ENCODE data around the gene PKMYT1. TPM values are rescaled to one million over a fixed set of nuclear protein-coding genes. Genes with fewer than 3 reads are reported as not detected.

Gene PKMYT1
- polyA plus RNA-seq, 1 of the 3 experiments (the other 2 are of a cell fraction), result 8.5 TPM

DNA sequence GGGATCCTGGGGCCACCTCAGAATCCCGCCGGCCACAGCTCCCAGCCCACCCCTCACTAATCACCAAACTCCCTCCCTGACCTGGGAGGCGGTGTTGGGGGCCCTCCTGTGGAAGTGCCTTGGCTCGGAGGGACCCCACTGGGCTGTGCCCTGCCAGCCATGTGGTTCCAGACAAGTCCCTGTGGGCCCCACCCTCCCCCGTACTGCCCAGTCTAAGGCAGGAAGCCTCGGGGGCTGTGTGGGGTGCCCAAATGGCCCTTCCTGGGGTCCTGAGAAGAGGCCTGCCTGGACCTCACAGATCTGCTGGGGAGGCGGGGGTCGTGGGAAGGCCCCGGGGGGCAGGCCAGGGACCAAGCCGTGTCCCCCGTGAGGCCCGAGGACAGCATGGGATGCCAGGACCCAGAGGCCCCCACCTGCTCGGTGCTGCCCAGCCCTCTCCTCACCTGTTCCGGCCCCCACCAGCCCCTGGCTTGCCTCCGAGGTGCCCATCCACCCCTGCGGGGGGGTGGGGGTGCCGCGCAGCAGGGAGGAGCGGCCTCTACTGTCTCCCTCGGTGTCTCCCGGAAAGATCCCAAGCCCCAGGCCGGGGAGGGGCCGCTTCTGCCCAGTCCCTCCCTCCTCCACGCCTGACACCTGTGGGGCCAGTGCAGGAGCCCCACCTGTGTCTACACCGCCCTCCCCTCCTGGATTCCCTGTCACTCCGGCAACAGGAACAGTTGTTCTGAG is 25.4 kb downstream of the PKMYT1 start:
- no peaks in the 10 kb centered on the region for H3K9me3 ChIP-seq
- no peaks in the 10 kb centered on the region for H3K9me2 ChIP-seq
- TF ChIP-seq TCF12 (IDR thresholded peaks at IDR 0.05), result no peak
- H2AFZ ChIP-seq (ENCODE audit: low read depth), result no peak overlapping the region
- H3K36me3 ChIP-seq (replicated peaks in 1 of 2; ENCODE audit: control insufficient read depth in 1 of 2, insufficient read depth in 2 of 2, low read length in 1 of 2), result no peaks in the 10 kb centered on the region
- no peaks in the 10 kb centered on the region for H3K79me2 ChIP-seq (ENCODE audit: insufficient read depth)
- no peak overlapping the region for H3K27ac ChIP-seq (ENCODE audit: low read depth in 2 of 2, low read length in 1 of 2)
- no peaks in the 10 kb centered on the region for H4K20me1 ChIP-seq (ENCODE audit: insufficient read depth)
- ChIA-PET POLR2A (no interaction called here), CTCF (interaction anchor here (1.1 kb wide), 1 partner anchor 87 kb away, joined by 3 read pairs; no protein-coding TSS in a partner anchor)
- H3K4me3 ChIP-seq (ENCODE audit: low read depth in 2 of 2, low read length in 1 of 2), result no peak overlapping the region
- 53% methylated on average over 6 of the region's 26 CpGs for WGBS (ENCODE audit: low lambda C conversion rate)
- H3K4me1 ChIP-seq (ENCODE audit: control insufficient read depth in 1 of 2, insufficient read depth in 2 of 2, low read depth in 1 of 2, low read length in 1 of 2), result no peaks in the 10 kb centered on the region
- H3F3A ChIP-seq (replicated peaks; ENCODE audit: insufficient read depth), result no peaks in the 10 kb centered on the region
- H3K4me2 ChIP-seq, result no peak overlapping the region
- no peak overlapping the region for H3K9ac ChIP-seq
- H3K27me3 ChIP-seq (ENCODE audit: insufficient read depth), result peaks cover 12% of the 10 kb centered on the region; the same call in 1 of the 2 replicates
- DNase-seq, result no peak

DNA sequence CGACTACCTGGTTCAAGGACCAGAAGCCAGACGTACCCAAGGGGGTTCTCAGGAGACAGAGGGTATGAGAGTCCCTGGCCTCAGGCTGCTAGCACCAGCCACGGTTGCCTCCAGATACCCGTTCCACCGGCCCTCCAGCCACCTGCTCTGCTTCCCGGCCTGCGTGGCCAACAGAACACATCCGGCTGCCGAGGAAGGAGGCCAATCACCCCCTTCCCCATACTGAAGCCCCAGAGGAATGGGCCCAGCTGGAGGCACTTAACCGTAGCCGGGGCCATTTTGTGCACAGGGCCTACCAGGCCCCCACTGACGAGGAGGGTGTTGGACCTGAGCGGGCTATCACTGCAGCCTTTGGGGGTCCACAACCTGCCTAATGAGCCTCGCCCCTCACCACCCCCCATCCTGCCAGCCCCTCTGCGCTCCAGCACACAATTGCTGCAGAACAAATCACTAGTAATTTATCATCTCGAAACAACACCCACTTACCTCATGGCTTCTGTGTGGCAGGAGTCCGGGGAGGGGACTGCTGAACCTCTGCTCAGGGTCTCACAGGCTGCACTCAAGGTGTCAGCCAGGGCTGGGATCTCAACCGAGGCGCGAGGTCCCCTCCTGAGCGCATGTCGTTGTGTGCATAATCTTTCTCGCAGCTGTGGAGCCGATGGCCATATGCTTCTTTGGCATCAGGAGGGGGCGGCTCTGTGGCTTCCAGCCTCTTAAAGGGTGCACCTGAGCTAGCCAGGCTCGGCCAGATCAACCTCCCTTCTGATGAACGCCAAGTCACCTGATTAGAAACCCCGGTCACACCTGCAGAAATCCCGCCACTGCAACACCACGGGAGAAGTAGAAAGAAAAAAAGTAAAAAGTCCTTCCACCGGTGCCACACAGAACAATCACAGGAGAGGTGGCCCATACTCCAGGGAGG is 26.3 kb downstream of the PKMYT1 start:
- Histone ChIP-seq H3K79me2 (ENCODE audit: insufficient read depth) (no peaks in the 10 kb centered on the region), H3K27me3 (ENCODE audit: insufficient read depth) (peaks cover 3% of the 10 kb centered on the region; the same call in 1 of the 2 replicates), H3K27ac (ENCODE audit: low read depth in 2 of 2, low read length in 1 of 2) (no peak overlapping the region), H3K4me1 (ENCODE audit: control insufficient read depth in 1 of 2, insufficient read depth in 2 of 2, low read depth in 1 of 2, low read length in 1 of 2) (no peaks in the 10 kb centered on the region), H3K4me2 (no peak overlapping the region), H3F3A (replicated peaks; ENCODE audit: insufficient read depth) (no peaks in the 10 kb centered on the region), H2AFZ (ENCODE audit: low read depth) (no peak overlapping the region), H3K9me2 (no peaks in the 10 kb centered on the region), H3K9ac (no peak overlapping the region), H3K9me3 (no peaks in the 10 kb centered on the region), H3K4me3 (ENCODE audit: low read depth in 2 of 2, low read length in 1 of 2) (no peak overlapping the region), H4K20me1 (ENCODE audit: insufficient read depth) (no peaks in the 10 kb centered on the region), H3K36me3 (replicated peaks in 1 of 2; ENCODE audit: control insufficient read depth in 1 of 2, insufficient read depth in 2 of 2, low read length in 1 of 2) (no peaks in the 10 kb centered on the region)
- TF ChIP-seq RAD21 (IDR thresholded peaks at IDR 0.05; ENCODE audit: low read length), result no peak
- TF ChIP-seq SIN3A (IDR thresholded peaks at IDR 0.05; ENCODE audit: borderline replicate concordance, low read depth, low read length), result no peak
- TF ChIP-seq NRF1 (IDR thresholded peaks at IDR 0.05; ENCODE audit: low read depth, low read length), result no peak
- no peak for TF ChIP-seq FOSL2 (IDR thresholded peaks at IDR 0.05; ENCODE audit: borderline replicate concordance, low read depth)
- no peak for TF ChIP-seq FOXM1 (IDR thresholded peaks at IDR 0.05; ENCODE audit: low read depth)
- TF ChIP-seq MEF2A (IDR thresholded peaks at IDR 0.05; ENCODE audit: borderline replicate concordance, low read depth), result no peak
- TF ChIP-seq, protein P1, sequence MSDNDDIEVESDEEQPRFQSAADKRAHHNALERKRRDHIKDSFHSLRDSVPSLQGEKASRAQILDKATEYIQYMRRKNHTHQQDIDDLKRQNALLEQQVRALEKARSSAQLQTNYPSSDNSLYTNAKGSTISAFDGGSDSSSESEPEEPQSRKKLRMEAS (IDR thresholded peaks at IDR 0.05; ENCODE audit: low read depth), result no peak
- no peak for TF ChIP-seq YY1 (IDR thresholded peaks at IDR 0.05; ENCODE audit: low read depth)
- TF ChIP-seq TEAD4 (IDR thresholded peaks at IDR 0.05; ENCODE audit: borderline replicate concordance, insufficient read depth), result no peak
- TF ChIP-seq TAF1 (IDR thresholded peaks at IDR 0.05; ENCODE audit: borderline replicate concordance, low read depth, low read length), result no peak
- TF ChIP-seq RCOR1 (IDR thresholded peaks at IDR 0.05; ENCODE audit: low read length), result no peak
- no peak for TF ChIP-seq TCF12 (IDR thresholded peaks at IDR 0.05)
- no peak for TF ChIP-seq JUND (IDR thresholded peaks at IDR 0.05)
- TF ChIP-seq, protein P2, sequence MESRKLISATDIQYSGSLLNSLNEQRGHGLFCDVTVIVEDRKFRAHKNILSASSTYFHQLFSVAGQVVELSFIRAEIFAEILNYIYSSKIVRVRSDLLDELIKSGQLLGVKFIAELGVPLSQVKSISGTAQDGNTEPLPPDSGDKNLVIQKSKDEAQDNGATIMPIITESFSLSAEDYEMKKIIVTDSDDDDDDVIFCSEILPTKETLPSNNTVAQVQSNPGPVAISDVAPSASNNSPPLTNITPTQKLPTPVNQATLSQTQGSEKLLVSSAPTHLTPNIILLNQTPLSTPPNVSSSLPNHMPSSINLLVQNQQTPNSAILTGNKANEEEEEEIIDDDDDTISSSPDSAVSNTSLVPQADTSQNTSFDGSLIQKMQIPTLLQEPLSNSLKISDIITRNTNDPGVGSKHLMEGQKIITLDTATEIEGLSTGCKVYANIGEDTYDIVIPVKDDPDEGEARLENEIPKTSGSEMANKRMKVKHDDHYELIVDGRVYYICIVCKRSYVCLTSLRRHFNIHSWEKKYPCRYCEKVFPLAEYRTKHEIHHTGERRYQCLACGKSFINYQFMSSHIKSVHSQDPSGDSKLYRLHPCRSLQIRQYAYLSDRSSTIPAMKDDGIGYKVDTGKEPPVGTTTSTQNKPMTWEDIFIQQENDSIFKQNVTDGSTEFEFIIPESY (IDR thresholded peaks at IDR 0.05; ENCODE audit: borderline replicate concordance, low read depth), result no peak
- no peak for TF ChIP-seq EZH2phosphoT487 (IDR thresholded peaks at IDR 0.05; ENCODE audit: borderline replicate concordance, low read depth)
- no peak for TF ChIP-seq NFIC (IDR thresholded peaks at IDR 0.05; ENCODE audit: borderline replicate concordance)
- 66% methylated on average over 24 of the region's 31 CpGs for WGBS (ENCODE audit: low lambda C conversion rate)
- ChIA-PET POLR2A (no interaction called here), CTCF (interaction anchor here (0.6 to 1.7 kb wide), 3 partner anchors 8 to 86 kb away, joined by 3 to 6 read pairs (median 3); no protein-coding TSS in a partner anchor)
- DNase-seq, result no peak

All from SK-N-SH (cell line).